ENCODE measurements around the gene ABO. TPM values are rescaled to one million over a fixed set of nuclear protein-coding genes. Genes with fewer than 3 reads are reported as not detected.

The ABO gene
- total RNA-seq, 1 experiment from 2014 or later: 1.2 TPM

GRCh38 chr9:133294257-133294656 is 19.3 kb upstream of the ABO start:
- no peaks in the 10 kb centered on the region for H4K20me1 ChIP-seq (ENCODE audit: insufficient read depth)
- POLR2A ChIA-PET: no interaction called here
- H3K4me3 ChIP-seq (replicated peaks in 1 of 2; ENCODE audit: low read depth in 1 of 2, low read length in 2 of 2): no peak overlapping the region
- no peak overlapping the region for H3K4me2 ChIP-seq (ENCODE audit: low read length)
- peaks cover 5 to 34% of the 10 kb centered on the region in 2 experiments; a peak in 2 of 4 replicates for H3K9me3 ChIP-seq (ENCODE audit: control insufficient read depth in 1 of 2, insufficient read depth in 1 of 2, low read depth in 1 of 2, low read length in 2 of 2)
- DNase-seq (ENCODE audit: low read depth, low spot score) (no peak), ATAC-seq (no peak)
- intact Hi-C loops (cut with micrococcal nuclease): no loop called here
- BruUV-seq (replicated peaks): no TSS peak
- TF ChIP-seq ZFX (IDR thresholded peaks at IDR 0.05) (no peak), EZH2phosphoT487 (IDR thresholded peaks at IDR 0.05; ENCODE audit: borderline replicate concordance) (no peak), ZNF274 (IDR thresholded peaks at IDR 0.05; ENCODE audit: low read depth, low read length) (no peak), ELF1 (IDR thresholded peaks at IDR 0.05; ENCODE audit: borderline replicate concordance, low read depth) (no peak), JUND (IDR thresholded peaks at IDR 0.05) (no peak), POLR2AphosphoS5 (IDR thresholded peaks at IDR 0.05; ENCODE audit: low read depth, low read length) (no peak)
- TF ChIP-seq, protein P1, sequence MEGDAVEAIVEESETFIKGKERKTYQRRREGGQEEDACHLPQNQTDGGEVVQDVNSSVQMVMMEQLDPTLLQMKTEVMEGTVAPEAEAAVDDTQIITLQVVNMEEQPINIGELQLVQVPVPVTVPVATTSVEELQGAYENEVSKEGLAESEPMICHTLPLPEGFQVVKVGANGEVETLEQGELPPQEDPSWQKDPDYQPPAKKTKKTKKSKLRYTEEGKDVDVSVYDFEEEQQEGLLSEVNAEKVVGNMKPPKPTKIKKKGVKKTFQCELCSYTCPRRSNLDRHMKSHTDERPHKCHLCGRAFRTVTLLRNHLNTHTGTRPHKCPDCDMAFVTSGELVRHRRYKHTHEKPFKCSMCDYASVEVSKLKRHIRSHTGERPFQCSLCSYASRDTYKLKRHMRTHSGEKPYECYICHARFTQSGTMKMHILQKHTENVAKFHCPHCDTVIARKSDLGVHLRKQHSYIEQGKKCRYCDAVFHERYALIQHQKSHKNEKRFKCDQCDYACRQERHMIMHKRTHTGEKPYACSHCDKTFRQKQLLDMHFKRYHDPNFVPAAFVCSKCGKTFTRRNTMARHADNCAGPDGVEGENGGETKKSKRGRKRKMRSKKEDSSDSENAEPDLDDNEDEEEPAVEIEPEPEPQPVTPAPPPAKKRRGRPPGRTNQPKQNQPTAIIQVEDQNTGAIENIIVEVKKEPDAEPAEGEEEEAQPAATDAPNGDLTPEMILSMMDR (IDR thresholded peaks at IDR 0.05 in 2 of 3, conservative IDR thresholded peaks at IDR 0.05 in 1 of 3; ENCODE audit: borderline replicate concordance in 1 of 3, insufficient read depth in 1 of 3, low read depth in 2 of 3, low read length in 2 of 3): no peak
- no peak overlapping the region for H2AFZ ChIP-seq (ENCODE audit: low read depth, low read length, poor library complexity, severe bottlenecking)
- H3K36me3 ChIP-seq (ENCODE audit: control insufficient read depth in 1 of 2, insufficient read depth in 2 of 2, low read length in 2 of 2): no peaks in the 10 kb centered on the region
- H3K27ac ChIP-seq (ENCODE audit: low read depth, low read length): no peak overlapping the region
- H3K79me2 ChIP-seq (ENCODE audit: insufficient read depth, low read length): no peaks in the 10 kb centered on the region
- RAD21 ChIA-PET (ENCODE audit: low non-redundant PET in 1 of 2, low total read pairs in 2 of 2, uncharacterized antibody in 2 of 2, unreplicated experiment in 2 of 2): no interaction called here
- CTCF ChIA-PET: no interaction called here
- no peaks in the 10 kb centered on the region for H3K4me1 ChIP-seq (ENCODE audit: control insufficient read depth in 1 of 2, insufficient read depth in 2 of 2, low read length in 2 of 2)
- no peaks in the 10 kb centered on the region for H3K27me3 ChIP-seq (ENCODE audit: insufficient read depth, low read length)
- no peak overlapping the region for H3K9ac ChIP-seq (ENCODE audit: low read length)
- H3K9me2 ChIP-seq (ENCODE audit: insufficient read depth): no peaks in the 10 kb centered on the region

DNA sequence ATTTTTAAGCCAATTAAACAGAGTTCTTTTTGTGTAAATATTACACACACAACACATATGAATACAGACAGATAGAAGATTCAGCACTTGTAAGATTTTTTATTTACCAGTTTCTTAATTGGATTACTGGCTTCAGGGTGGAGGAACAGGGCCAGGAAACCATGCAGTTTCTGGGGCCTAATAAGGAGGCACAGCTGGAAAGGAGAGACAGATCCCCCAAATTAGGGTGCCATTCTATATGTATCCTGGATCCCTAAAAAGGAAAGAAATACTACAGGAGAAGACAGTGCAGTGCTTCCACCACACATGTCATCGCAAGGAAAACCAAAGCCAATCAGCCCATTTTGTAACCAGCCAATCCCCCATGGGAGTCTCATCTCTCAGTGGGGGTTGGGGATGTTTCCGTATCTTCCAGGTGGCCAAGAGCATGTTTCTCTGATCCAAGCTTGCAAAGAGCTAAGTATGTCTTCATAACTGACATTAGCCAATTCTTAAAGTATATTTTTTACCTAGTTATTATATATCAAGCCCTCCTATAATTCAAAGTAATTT is 15.8 kb upstream of the ABO start:
- Histone ChIP-seq H3K4me3 (replicated peaks in 1 of 2; ENCODE audit: low read depth in 1 of 2, low read length in 2 of 2) (no peak overlapping the region), H3K27ac (ENCODE audit: low read depth, low read length) (no peak overlapping the region), H3K9me2 (ENCODE audit: insufficient read depth) (no peaks in the 10 kb centered on the region), H3K27me3 (ENCODE audit: insufficient read depth, low read length) (no peaks in the 10 kb centered on the region), H3K4me1 (ENCODE audit: control insufficient read depth in 1 of 2, insufficient read depth in 2 of 2, low read length in 2 of 2) (no peaks in the 10 kb centered on the region), H3K36me3 (ENCODE audit: control insufficient read depth in 1 of 2, insufficient read depth in 2 of 2, low read length in 2 of 2) (no peaks in the 10 kb centered on the region), H3K9ac (ENCODE audit: low read length) (no peak overlapping the region), H2AFZ (ENCODE audit: low read depth, low read length, poor library complexity, severe bottlenecking) (no peak overlapping the region), H4K20me1 (ENCODE audit: insufficient read depth) (no peaks in the 10 kb centered on the region), H3K9me3 (ENCODE audit: control insufficient read depth in 1 of 2, insufficient read depth in 1 of 2, low read depth in 1 of 2, low read length in 2 of 2) (peaks cover 5 to 38% of the 10 kb centered on the region in 2 experiments; a peak in 2 of 4 replicates), H3K4me2 (ENCODE audit: low read length) (no peak overlapping the region), H3K79me2 (ENCODE audit: insufficient read depth, low read length) (no peaks in the 10 kb centered on the region)
- ChIA-PET RAD21 (ENCODE audit: low non-redundant PET in 1 of 2, low total read pairs in 2 of 2, uncharacterized antibody in 2 of 2, unreplicated experiment in 2 of 2) (no interaction called here), CTCF (no interaction called here), POLR2A (no interaction called here)
- intact Hi-C loops (cut with micrococcal nuclease): no loop called here
- no TSS peak for BruUV-seq (replicated peaks)
- DNase-seq (ENCODE audit: low read depth, low spot score) (no peak), ATAC-seq (no peak)
- TF ChIP-seq CBX3 (IDR thresholded peaks at IDR 0.05; ENCODE audit: low read depth) (peak; percentile 66; the same call in 1 of the 2 replicates), ELF1 (IDR thresholded peaks at IDR 0.05; ENCODE audit: borderline replicate concordance, low read depth) (no peak)

All from HCT116 (cell line).